Putamen (tissue), 1 donor: Measurements from ENCODE around the gene TUBAL3.
A peak's percentile ranks its signal among the peaks of the same experiment; 100 is the strongest.
"Not testable (repeated sequence)": the region's sequence is repeated elsewhere in the genome, so short reads cannot be mapped to it uniquely, and the experiment has no call there.

Experiments used
- DNase-seq: peaks from one replicate; pipeline ENCODE4 v3.0.0-alpha.2; 2016; ENCODE audit warnings: low spot score

The TUBAL3 gene

DNA sequence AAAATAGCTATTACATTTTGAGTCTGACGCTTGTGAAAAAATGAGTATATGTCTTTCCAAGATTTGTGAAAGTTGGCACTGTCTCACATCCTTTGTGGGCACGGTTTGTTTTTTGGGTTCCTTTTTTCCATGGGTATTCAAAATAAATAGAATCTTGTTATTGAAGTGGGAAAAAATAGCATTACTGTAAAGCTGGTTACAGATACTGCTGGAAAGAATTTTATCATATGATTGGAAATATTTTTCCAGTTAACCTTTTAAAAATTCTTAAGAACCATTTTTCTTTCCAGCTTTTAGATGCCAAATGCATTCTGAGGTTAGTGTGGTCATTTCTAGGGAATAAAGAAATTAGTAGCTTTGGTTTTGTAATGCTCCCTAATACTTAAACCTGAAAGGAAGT, 19.1 kb upstream of the TUBAL3 start:
- DNase-seq: no peak

DNA sequence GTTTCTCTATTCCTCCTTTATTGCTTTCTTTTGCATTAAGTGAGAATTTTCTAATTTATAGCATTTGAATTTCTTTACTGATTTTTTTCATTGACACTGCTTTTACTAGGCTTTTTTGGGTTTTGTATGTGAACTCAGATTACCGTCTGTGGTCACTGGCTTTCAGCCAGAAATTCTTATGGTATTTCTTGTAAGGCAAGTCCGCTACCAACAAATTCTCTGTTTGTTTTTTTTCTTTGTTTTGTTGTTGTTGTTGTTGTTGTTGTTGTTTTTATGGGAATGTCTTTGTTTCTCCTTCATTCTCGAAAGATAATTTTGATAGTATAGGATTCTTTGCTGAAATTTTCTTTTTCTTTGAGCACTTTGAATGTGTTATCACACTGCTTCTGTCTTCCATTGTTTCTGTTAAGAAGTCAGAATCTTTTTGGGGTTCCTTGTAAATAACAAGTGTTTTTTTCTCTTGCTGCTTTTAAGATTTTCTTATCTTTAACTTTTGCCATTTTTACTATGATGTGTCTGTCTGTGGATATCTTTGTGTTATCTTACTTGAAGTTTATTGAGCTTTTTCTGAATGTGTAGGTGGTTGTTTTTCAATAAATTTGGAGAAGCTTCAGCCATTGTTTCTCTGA, 15.0 kb upstream of the TUBAL3 start:
- no peak for DNase-seq

DNA sequence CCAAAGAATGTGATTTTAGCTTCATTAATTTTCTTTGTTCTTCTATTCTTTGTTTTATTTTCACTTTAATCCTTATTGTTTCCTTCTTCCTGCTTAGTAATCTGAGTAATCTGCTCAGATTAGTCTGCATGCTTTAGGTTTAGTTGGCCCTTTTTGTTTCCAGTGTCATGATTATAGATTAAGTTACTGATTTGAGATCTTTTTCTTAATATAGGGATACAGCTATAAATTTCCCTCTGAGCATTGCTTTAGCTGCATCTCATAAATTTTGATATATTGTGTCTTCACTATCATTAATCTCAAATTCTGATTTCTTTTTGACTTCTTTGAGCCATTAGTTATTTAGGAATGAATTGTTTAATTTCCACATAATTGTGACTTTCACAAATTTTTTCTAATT, 14.0 kb upstream of the TUBAL3 start:
- no peak for DNase-seq

DNA sequence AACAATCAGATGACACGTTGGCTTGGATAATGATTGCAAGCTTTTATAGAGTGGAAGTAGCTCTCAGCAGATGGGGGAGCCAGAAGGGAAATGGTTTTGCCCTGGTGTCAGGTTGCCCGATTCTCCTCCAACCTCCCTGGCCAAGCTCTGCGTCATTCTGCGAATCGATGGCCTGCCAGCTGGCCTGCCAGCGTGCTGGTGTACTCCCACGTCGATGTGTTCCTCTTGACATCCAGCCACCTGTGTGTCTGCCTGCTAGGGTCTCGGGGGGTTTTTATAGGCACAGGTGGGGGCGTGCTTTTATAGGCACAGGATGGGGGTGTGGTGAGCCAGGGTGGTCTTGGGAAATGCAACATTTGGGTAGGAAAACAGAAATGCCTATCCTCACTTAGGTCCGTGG, 12.4 kb upstream of the TUBAL3 start:
- no peak for DNase-seq

DNA sequence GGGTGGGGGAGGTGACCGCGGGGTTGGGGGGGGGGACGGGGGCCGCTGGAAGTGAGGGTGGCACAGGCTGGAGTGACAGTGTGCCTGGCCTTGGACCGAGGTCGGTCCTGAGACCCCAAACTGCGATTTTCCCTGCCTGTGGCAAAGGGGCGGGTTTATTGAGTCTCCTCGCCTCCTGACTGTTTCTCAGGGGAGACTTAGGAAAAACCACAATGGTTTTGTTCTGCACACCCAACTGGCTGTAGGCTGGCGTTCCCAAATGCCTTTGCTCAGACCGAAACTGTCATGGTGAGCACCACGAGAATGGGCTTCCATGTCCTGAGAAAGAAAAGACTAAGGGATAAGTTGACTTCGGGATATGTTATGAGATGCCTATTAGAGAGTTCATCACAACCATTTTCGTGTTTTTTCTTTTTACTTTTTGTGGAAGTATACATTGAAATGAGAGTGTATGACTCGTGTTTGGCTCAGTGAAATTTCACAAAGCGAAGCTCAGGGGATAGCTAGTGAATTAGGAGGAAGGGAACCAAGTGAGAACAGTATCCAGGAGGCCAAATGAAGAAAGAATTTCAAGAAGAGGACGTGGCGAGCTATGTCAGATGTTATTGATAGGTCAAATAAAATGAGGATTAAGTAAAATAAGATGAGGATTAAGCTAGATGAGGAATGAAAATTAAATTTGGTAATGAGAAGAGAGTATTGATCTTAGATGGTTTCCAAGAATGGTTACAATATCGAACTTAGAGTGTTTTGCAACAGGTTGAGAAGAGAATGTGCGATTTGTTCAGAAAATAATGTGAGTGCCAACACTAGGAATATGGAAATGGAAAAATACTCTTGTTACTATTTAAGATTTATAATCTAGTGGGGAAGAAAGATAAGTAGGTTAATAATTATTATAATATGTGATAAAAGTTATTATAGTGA, 8.6 kb upstream of the TUBAL3 start:
- DNase-seq: no peak

DNA sequence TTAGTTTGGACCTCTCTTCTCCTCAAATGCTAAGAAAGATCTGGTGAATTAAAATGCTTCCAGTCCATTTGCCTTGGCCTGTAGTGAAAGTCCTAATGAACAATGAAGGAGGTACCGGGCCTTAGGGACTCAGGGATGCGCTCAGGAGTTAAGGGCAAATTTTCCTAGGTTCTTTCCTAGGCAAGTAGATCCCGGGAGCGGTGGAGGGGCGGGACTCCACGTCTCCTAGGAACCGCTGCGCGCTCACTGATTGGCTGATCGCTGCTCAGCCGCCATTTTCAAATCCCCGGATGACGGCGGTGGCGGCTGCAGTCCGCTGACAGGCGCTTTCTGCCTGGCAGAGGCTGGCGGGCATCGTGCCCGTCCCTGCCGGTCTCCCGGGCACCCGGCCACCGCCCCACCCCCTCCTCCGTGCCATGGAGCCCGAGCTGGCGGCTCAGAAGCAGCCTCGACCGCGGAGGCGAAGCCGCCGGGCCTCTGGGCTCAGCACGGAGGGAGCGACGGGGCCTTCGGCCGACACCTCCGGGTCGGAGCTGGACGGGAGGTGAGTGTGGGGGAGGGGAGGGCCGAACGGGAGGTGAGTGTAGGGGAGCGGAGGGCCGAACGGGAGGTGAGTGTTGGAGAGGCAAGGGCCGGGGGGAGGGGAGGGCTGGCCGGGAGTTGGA, 7.8 kb upstream of the TUBAL3 start, which contains the start of gene NET1:
Gene NET1, plus strand, starts transcription at position 281 of the 665 bp plus-strand sequence. Its CDS starts 136 bp downstream, at position 417.
- DNase-seq: peak; percentile 92

DNA sequence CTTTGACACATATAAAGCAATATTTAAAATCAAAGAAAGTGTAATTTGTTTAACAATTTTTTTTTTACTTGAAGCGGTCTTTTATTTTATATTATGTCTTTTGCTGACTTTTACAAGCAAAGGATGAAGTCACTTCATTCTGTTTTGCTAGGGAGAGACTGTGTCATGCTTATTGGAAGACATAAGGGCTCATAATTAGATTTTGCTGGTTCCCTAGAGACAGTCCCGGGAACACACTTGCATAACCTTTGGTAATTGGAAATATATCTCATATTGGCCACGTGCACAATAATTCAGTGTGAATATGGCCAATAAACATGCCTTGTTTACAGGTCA, 7.3 kb upstream of the TUBAL3 start:
- DNase-seq: no peak

DNA sequence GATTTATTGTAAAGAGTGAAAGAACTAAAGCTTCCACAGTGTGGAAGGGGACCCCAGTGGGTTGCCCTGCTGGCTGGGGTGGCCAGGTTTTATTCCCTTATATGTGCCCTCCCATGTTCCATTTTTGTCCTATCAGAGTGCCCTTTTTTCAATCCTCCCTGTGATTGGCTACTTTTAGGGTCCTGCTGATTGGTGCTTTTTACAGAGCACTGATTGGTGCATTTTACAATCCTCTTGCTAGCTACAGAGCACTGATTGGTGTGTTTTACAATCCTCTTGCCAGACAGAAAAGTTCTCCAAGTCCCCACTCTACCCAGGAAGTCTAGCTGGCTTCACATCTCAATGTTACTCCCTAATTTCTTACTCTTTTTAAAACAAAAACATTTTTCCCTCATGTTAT, 6.2 kb upstream of the TUBAL3 start:
- not testable (repeated sequence) for DNase-seq

DNA sequence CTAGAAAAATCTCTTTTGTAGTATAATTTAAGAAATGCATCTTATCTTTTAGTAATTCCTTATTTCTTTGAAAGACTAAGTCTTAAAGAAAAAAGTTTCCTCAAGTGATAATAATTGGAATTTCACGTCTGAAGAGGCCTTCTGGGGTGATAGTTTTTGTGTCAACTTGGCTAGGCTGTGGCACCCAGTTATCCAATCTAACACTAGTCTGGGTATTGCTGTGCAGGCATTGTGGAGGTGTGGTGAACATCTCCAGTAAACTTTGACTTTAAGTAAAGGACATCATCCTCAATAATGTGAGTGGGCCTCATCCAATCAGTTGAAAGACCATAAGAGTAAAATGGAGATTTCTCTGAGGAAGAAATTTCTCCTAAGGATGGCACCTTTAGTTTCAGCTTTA, 2.3 kb upstream of the TUBAL3 start:
- DNase-seq: no peak

DNA sequence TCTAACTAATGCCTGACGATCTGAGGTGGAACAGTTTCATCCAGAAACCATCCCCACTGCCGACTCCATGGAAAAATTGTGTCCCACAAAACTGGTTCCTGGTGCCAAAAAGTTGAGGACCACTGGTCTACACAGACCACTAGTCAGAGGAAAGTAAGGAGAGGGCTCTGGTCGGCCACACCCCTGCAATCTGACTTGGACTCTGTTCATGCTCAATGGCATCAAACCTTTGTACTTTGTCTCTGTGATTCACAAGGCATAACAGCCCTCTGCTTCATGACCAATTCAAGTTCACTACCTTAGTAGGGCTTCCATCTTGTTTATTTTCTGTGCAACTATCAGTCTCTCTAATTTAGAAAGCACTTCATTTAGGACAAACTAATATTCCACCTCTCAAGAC, 1.8 kb downstream of the TUBAL3 start:
- no peak for DNase-seq

DNA sequence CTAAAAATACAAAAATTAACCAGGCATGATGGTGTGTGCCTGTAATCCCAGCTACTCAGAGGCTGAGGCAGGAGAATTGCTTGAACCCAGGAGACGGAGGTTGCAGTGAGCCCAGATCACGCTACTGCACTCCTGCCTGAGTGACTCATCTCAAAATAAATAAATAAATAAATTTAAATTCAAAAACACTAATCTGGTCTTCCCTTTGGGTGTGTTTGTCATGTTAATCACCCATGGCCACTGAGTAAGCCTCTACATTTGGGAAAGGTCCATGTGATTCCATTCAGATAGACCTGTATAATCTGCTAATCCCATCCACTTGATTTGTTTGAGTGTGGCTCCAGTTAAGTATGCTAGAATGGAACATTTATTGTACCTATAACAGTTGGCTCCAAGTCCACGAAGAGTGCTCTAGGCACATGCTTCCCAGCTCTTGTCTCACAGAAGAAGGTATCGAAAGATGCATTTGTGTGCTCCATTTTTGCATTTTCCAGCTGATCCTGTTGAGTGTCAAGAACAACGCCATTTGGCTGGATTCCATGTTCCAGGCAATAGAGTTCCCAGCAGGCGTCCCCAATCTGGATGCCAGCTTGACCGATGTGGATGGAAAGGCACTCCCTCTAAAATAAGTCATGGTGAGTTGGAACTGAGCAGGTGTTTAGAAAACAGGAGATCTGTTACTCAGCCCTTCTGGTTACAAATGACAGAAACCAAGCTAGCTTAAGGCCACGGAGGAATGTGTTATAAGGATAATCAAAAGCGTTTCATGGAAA, 4.0 kb downstream of the TUBAL3 start:
- DNase-seq: no peak

DNA sequence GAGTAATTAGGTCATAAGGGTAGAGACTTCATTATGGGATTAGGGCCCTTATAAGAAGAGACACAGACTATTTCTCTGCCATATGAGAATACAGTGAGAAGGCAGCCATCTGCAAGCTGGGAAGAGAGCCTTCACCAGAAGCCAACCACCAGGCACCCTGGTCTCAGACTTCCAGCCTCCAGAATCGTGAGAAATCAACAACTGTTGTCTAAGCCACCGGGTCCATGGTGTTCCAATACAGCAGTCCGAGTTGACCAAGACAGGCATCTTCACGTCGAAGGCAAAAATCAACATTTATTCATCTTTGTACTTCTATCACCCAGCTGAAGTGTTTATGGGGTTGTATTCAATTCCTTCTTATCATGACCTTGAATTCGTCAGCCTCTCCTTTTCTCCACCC, 5.3 kb downstream of the TUBAL3 start:
- DNase-seq: no peak

DNA sequence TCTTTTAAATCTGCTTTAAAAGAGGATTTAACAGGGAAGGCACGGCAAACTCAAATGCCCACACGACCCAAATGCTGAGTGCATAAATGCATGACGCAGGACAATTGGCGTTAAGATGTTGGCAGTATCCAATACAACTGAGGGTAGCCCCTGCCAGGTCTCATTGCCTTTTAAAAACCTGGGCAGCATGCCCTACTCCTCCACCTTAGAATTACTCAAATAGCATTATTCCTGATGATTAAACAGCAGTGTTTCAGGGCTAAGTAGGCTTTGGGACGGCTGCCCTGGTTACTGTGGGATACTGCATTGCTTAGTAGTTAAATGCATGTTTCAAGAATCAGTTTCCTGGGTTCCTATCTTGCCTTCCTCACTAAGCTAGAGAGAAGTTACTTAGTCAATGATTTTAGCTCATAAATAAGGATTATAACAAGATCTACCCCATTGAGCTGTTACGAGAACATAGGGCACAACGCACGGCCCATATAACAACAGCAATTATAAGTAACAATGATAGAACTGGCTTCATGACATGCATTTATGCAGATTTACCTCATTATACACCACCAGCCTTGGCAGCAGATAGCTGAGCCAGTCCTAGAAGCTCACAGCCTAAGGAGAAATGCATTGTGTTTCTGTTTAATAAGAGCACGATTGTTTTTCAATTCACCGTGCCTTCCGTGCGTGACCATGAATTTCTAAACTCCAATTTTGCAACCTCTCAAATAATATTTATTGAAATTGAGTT, 7.9 kb downstream of the TUBAL3 start:
- DNase-seq: peak; percentile 77

DNA sequence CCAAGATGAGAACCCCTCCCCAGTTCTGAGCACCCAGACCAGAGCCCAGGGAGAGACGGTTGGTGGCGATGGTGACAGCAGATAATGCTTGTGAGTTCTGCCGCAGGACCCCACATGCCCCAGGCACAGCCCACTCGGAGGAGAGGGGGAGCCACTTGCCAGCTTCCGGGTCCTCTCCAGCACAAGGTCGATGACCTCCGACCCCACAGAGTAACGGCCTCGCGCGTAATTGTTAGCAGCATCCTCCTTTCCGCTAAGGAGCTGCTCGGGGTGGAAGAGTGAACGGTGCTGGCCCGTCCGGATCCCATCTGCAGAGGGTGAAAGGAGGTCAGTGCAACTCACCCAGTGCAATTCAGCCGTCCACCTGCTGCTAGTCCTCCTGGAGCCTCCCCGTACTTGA, 9.5 kb downstream of the TUBAL3 start:
- no peak for DNase-seq

DNA sequence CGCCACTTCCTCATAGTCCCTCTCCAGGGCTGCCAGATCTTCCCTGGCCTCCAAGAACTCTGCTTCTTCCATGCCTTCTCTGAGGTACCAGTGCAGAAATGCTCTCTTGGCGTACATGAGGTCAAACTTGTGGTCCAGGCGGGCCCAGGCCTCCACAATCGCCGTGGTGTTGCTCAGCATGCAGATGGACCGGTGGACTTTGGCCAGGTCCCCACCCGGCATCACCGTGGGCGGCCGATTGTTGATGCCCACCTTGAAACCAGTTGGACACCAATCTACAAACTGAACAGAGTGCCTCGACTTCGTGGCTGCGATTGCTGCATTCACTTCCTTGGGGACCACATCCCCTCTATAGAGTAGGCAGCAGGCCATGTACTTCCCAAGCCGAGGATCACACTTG, 11.1 kb downstream of the TUBAL3 start:
- no peak for DNase-seq

DNA sequence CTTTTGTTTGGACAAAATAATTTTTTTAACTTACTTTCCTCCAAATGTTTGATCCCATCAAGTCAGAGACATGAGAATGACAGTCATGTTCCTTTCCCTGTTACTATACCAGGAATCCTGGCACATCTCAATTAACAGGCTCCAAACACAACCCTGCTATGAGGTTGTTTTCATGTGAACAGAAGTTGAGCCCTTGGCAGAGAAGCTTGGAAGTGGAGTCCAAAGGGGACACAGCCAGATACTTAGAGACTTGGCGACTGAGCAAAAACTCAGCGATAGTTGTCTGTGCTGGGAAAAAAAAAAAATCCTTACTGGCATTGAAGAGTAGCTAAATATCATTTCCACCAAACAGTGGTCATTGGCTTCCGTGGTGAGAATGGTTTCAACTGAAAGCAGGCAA, 12.8 kb downstream of the TUBAL3 start:
- DNase-seq: no peak

DNA sequence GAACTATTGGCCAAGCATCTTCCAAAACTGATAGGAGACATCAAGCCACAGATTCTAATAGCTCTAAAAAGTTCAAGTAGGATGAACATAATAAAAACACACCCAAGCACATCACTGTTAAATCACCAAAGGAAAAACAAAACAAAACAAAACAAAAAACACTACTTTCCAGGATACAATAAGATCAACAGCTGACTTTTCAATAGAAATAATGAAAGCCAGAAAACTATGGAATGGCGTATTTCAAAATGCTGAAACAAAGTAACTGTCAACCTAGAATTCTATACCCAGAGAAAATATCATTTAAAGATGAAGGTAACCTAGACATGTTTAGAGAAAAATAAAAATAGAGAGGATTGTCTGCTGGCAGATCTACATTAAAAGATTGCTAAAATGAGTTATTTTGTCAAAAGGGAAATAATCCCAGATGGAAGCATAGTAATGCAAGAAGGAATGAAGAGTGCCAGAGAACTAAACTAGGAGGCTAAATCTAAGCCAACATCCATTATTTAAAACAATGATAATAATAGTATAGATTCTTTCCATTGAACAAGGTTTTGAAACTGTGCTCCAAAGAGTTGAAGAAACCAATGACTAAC, 13.9 kb downstream of the TUBAL3 start:
- DNase-seq: no peak

DNA sequence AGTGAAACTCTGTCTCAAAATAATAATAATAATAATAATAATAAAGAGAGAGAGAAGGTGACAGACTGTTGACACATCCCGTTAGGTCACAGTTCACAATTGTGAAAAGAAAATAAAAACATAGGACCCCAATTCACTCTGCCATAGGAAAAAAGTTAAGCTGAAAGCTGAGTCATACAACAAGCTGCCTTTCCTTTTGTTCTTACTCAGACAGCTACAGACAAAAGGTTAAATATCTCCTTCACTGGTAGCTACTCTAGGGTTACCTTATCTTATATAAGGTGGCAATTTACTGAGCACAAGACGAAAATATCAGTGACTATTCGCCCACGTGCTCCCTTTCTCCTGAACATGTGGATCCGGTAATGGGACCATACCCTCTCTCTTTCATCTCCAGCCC, 17.5 kb downstream of the TUBAL3 start:
- DNase-seq: no peak

DNA sequence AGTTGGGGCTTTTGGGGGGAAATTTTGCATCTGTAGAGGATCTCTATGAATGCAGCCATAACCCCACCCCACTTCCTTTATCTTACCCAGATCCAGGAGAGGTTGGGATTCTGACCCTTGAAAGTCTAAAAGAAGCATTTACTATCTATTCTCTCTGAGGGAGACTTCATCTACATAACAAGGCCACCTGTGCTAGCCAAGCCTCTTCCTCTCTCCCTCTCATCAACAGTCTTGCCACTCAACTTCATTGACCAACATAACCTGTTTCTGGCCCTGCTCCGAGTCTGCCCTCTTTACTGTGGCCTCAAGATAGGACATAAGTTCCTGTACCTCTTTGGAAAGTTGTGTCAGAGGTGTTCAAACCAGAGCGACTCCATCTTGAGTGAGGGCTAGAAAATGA, 19.4 kb downstream of the TUBAL3 start:
- no peak for DNase-seq

DNA sequence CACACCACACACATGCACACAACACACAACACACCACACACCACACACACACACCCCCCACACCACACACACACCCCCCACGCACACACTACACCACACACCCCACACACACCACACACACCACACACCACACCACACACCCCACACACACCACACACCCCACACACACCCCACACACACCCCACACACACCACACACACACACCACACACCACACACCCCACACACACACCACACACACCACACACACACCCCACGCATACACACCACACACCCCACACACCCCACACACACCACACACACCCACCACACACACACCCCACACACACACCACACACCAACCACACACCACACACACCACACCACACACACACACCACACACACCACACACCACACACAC, 23.4 kb downstream of the TUBAL3 start:
- no peak for DNase-seq

DNA sequence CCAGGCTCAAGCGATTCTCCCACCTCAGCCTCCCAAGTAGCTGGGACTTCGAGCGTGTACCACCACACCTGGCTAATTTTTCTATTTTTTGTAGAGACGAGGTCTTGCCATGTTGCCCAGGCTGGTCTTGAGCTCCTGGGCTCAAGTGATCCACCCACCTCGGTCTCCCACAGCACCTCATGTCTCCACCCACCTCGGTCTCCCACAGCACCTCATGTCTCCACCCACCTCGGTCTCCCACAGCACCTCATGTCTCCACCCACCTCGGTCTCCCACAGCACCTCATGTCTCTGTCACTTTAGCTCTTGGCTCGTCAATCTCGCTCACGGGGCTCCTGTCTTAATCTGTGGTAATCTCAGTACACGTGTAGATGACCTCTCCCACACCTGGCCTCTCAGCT, 24.2 kb downstream of the TUBAL3 start:
- not testable (repeated sequence) for DNase-seq
